GM19463 (cell line): Measurements from ENCODE around the gene SLC51A.

Experiments
- ATAC-seq: cut with Tn5 transposase; IDR thresholded peaks from one replicate; pipeline ENCODE4 v1.9.1; 2021; ENCODE audit warnings: mild to moderate bottlenecking, moderate library complexity; ENCODE audit not compliant: unreplicated experiment

SLC51A gene

GRCh38 chr3:196214783-196215441 lies 1.4 kb upstream of the SLC51A start:
- no peak for ATAC-seq

- ATAC-seq, result no peak
These were observed 777 bp upstream of the SLC51A start for GRCh38 chr3:196215493-196216020.

- no peak for ATAC-seq
These were observed 412 bp downstream of the SLC51A start for GRCh38 chr3:196216681-196217211.

DNA sequence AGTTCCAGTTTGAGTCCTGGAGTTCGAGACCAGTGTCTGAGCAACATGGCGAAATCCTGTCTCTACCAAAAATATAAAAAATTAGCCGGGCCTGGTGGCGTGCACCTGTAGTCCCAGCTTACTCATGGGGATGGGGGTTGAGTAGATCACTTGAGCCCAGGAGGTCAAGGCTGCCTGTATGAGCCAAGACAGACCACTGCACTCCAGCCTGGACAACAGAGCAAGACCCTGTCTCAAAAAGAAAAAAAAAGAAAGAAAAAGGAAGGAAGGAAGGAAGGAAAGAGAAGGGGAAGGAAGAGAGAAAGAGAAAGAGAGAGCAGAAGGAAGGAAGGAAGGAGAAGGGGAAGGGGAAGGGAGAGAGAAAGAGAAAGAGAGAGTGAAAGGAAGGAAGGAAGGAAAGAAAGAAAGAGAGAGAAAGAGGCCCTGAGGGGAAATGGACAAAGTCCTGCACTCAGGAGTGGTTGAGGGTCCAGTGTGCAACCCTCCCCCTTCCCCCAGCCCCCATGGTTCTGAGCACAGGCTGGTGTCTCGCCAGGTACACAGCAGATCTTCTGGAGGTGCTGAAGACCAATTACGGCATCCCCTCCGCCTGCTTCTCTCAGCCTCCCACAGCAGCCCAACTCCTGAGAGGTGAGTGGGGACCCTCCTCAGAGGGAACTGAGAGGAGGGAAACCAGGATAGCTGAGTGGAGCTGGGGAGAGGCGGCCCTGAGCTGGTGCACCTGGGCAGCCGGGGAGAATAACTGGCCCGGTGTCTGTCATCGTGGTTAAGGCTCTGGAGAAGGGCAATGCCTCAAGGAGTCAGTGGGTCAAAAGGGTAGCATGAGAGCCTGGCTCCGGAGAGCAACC lies 1.2 kb downstream of the SLC51A start:
- no peak for ATAC-seq

DNA sequence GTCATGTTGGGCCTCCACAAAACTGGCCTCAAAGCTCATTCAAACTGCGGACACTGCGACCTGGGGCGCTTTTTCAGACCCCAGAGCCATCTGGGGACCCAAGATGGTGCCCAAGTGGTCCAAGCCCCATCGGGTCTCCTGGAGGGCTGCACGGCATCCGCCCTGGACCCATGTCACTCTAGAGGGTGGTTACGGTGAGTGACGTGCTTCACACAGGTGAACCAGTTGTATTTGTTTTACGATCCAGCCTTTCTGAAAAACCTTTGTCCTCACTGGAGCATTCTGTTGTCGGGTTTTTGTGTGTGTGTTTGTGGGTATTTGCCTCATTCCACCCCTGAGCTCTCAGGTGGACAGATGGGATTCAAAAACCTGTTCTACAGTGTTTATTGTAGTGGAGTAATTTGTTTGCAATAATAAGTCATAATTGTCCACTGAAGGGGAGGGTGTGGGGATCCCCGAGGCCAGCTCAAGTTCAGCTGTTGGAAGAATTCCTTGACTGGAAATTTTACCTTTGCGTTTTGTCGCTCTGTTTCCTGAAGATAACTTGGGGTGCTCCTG lies 1.9 kb downstream of the SLC51A start:
- ATAC-seq, result no peak

DNA sequence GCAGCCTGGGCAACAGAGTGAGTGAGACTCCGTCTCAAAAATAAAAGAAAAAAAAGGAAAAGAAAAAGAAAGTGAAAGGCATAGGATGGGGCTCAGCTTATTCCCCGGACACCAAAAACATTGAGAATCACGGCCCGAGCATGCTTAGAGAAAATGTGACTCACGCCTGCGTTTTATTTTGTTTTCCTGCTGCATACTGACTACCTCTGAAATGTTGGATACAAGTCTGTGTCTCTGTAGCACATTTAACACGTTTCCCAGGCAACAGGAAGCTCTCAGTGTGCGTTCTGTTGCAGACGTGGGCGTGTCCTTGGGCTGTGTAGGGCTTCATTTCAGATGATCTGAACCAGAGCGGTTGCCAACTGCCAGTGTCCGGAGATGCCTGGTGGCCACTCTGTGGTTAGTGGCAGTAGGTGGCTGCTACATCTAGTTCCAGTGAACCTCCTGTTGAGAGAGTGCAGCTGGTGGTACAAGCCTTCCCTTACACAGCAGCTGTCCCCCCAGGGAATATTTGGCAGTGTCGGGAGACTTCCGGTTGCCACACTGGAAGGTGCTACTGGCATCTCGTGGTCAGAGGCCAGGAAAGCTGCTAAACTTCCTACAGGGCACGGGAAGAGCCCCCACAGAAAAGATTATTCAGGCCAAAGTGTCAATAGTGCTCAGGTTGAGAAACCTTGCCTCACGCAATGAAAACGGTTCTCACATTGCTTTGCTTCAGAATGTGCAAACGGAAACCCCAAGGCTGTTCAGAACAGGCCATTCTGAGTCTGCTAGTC lies 3.0 kb downstream of the SLC51A start:
- ATAC-seq, result peak; percentile 75

DNA sequence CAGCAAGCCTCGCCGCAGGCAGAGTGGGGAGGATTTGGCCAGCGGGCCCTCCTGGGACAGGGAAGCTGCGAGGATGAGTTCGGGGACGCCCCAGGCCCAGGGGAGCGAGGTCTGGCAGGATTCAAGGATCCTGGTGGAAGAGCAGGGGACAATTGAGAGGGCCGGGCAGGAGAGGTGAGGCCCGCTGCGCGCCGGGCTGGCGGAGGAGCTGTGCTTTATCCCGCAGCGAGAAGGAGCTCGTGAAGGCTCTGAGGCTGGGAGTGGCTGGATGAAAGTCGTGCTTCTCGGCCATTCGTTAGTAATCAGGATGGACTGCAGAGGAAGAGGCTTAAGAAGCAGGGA lies 3.6 kb downstream of the SLC51A start:
- no peak for ATAC-seq

DNA sequence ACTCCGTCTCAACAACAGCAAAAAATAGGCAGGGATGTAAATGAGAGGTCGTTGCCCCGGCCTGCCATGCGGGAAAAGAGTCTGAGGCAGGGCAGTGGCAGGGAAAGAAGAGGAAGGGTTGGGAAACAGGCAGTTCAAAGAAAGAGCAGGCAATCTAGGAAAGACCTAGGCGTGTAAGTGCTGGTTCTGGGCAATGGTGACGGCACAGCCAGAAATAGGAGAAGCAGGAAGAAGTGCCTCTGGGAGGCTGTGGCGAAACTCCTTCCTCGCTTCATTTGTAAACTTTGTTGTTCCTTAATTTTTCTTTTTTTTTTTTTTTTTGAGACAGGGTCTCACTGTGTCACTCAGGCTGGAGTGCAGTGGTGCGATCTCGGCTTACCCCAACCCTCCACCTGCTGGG lies 4.3 kb downstream of the SLC51A start:
- no peak for ATAC-seq

DNA sequence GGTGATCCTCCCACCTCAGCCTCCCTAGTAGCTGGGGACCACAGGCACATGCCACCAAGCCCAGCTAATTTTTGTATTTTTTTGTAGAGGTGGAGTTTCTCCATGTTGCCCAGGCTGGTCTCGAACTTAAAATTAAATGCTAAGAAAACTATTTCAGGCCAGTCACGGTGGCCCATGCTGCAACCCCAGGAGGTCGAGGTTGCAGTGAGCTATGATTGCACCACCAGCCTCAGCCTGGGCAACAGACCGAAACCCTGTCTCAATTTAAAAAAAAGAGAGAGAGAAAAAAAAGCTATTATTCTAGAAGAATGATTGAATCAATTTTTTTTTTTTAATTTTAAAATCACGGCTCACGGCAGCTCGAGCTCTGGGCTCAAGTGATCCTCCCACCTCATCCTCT lies 4.7 kb downstream of the SLC51A start:
- ATAC-seq, result no peak

GRCh38 chr3:196222876-196223595 lies 6.7 kb downstream of the SLC51A start:
- no peak for ATAC-seq

DNA sequence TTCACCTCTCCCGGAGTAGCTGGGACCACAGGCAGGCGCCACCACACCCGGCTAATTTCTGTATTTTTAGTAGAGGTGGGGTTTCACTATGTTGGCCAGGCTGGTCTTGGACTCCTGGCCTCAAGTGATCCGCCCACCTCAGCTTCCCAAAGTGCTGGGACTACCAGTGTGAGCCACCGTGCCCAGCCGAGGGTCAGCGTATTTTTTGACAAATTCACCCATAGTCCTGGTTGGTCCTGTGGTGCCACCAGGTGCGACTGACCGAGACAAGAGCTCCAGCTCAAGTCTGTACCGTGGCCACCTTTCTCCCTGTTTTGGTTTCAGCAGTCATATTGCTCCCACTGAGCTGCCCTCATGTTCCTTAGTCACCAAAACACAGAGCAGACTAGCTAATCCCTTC lies 8.8 kb downstream of the SLC51A start:
- no peak for ATAC-seq

DNA sequence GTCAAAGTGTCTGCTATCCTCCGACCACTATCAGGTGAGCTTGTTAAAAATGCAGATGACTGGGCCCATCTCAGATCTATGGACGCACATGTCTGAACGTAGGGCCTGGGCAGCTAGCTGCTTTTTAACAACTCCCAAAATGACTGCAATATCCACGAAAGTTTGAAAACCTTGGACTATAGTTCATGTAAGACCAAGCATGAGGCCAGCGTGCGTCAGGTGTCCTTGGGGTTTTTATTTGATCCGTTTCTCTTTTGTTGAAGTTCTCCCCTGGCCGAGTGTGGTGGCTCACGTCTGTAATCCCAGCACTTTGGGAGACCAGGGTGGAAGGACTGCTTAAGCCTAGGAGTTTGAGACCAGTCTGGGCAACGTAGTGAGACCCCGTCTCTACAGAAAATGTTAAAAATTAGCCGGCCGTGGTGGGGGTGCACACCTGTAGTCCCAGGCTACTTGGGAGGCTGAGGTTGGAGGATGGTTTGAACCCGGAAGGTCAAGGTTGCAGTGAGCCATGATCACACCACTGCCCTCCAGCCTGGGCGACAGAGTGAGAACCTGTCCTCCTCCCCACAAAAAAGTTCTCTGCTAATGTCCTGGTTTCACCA lies 9.5 kb downstream of the SLC51A start:
- no peak for ATAC-seq

- no peak for ATAC-seq
These were observed 10.8 kb downstream of the SLC51A start for GRCh38 chr3:196227121-196227561.

DNA sequence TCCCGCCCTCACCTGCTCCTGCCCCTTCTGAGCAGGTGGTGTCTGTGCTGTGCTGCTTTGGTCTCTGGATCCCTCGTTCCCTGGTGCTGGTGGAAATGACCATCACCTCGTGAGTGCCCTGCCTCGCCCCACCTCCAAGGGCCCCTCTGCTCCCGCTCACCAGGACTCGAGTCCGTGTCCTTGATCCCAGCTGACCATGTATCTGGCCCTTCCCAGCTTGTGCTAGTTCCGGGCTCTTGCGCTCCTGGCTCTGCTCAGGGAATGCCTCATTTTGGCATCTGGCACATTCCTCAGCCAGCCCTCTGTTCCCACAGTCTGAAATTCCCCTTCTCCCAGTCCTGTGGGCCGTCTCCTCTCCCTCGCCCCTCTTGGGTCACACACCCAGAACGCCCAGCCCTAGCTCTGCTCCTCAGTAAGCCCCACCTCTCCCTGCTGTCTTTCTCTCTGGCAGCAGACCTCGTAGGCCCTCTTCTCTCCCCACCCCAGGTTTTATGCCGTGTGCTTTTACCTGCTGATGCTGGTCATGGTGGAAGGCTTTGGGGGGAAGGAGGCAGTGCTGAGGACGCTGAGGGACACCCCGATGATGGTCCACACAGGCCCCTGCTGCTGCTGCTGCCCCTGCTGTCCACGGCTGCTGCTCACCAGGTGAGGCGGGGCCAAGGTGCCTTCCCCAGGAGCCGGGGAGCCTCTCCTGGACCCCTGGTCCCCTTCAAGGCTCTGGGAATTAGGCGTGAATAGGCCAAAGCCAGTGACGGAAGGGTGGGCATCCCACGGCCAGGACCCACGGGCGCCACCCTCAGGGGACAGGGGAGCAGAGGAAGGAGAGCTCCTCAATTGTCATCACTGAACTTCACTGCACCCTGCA lies 11.5 kb downstream of the SLC51A start:
- no peak for ATAC-seq

DNA sequence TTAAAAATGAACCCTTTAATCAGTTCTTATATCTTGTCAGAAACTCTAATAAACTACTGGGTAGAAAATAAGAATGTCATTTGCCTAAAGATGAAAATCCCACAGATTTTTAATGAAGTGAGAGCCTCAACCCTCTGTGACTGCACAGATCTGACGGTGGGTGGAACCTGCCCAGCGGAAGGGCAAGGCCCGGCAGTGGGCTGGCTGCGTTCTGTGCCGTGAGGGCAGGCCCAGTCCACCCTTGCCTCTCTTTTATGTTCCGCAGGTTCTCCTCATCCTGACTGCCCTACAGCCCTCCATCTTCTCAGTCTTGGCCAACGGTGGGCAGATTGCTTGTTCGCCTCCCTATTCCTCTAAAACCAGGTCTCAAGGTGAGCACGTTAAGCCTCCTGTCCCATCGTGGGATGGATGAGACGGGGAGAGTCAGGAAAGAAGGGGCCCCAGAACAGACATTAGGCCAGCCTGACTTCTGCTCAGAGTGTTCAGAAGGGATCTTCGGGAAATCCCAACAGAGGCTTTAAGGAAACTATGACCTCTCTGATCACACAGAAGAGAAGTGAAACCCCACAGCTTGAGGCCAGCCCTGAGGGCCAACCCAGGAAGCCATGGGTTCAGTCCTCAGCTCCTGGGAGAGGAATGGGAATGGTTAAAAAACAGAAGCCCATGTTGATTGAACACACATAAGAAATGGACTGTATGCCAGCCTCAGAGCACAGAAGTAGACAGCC lies 16.0 kb downstream of the SLC51A start:
- ATAC-seq, result peak; percentile 72

DNA sequence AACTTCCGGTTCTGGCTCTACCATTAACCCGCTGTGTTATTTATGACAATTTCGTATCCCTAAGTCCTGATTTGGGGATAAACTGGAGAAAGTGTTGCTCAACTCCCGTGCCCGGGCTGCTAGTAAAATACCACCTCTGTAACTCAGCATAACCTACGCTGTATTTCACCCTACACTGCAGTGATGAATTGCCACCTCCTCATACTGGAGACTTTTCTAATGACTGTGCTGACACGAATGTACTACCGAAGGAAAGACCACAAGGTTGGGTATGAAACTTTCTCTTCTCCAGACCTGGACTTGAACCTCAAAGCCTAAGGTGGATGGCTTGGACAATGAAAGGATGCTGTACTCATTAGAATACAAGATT lies 16.5 kb downstream of the SLC51A start:
- no peak for ATAC-seq

GRCh38 chr3:196235452-196236122 lies 19.3 kb downstream of the SLC51A start:
- no peak for ATAC-seq

DNA sequence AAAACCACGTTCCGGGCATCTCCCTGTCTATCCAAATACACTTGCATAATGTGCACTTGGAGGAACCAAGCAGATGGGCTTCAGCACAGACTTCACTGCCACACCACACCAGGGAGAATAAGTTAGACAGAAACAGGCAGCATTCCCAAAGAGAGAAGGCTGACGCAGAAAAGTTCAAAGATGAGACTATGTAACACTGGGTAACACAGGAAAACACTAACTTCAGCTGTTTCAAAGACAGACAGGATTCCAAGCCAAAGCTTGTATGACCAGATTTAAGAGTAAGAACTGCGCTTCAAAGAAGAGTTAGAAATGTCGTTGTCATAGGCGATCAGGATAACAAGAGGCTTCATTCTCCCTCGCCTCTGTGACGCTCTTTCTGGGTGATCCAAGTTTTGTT lies 19.9 kb downstream of the SLC51A start:
- no peak for ATAC-seq
